Measurements from ENCODE around the gene TRIP6. TPM values are rescaled to one million over a fixed set of nuclear protein-coding genes. Genes with fewer than 3 reads are reported as not detected.

Gene TRIP6
- total RNA-seq, 1 donor from 2014 or later: 112 TPM

DNA sequence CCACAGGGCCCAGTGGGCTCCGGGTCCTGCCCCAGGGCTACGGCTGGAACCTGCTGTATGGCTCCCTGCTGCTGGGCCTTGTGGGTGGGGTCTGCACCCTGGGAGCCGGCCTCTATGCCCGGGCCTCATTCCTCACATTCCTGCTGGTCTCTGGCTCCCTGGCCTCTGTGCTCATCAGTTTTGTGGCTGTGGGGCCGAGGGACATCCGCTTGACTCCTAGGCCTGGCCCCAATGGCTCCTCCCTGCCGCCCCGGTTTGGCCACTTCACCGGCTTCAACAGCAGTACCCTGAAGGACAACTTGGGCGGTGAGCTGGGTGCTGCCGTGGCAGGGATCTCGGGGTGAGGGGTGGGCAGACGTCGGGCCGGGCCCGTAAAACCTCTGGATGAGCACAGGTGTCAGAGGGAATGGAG is 10.3 kb upstream of the TRIP6 start:
- no peak overlapping the region for H3K4me3 ChIP-seq (ENCODE audit: low read depth, low read length)
- TF ChIP-seq, protein P1, sequence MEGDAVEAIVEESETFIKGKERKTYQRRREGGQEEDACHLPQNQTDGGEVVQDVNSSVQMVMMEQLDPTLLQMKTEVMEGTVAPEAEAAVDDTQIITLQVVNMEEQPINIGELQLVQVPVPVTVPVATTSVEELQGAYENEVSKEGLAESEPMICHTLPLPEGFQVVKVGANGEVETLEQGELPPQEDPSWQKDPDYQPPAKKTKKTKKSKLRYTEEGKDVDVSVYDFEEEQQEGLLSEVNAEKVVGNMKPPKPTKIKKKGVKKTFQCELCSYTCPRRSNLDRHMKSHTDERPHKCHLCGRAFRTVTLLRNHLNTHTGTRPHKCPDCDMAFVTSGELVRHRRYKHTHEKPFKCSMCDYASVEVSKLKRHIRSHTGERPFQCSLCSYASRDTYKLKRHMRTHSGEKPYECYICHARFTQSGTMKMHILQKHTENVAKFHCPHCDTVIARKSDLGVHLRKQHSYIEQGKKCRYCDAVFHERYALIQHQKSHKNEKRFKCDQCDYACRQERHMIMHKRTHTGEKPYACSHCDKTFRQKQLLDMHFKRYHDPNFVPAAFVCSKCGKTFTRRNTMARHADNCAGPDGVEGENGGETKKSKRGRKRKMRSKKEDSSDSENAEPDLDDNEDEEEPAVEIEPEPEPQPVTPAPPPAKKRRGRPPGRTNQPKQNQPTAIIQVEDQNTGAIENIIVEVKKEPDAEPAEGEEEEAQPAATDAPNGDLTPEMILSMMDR (conservative IDR thresholded peaks at IDR 0.05; ENCODE audit: low read depth, low read length): no peak
- DNase-seq (ENCODE audit: low read depth): no peak

GRCh38 chr7:100859856-100860255 is 7.3 kb upstream of the TRIP6 start:
- H3K4me3 ChIP-seq (ENCODE audit: low read depth, low read length): no peak overlapping the region
- DNase-seq (ENCODE audit: low read depth): no peak
- TF ChIP-seq, protein P1 (conservative IDR thresholded peaks at IDR 0.05; ENCODE audit: low read depth, low read length): no peak

DNA sequence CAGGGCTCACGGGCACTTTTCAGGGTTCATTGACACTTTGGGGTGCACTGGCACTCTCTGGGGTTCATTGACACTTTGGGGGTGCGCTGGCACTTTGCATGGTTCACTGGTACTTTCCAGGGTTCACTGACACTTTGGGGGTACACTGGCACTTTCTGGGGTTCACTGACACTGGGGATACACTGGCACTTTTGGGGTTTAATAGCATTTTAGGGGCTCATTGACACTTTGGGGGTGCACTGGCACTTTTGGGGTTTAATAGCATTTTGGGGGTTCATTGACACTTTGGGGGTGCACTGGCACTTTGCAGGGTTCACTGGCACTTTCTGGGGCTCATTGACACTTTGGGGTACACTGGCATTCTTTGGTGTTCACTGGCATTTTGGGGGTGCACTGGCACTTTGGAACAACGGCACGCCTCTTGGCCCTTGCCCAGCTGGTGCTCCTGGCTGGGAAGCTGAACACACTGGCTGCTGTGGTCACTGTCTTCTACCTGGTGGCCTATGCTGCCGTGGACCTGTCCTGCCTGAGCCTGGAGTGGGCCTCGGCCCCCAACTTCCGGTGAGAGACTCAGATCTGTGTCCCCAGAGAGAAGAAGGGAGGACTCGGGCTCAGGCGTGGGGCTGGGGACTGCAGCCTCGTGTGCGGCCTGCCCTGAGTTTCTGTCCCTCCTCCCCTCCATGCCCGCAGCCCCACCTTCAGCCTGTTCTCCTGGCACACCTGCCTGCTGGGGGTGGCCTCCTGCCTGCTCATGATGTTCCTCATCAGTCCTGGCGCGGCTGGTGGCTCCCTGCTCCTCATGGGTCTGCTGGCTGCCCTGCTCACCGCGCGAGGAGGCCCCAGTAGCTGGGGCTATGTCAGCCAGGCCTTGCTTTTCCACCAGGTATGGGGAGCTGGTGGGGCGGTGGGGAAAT is 6.2 kb upstream of the TRIP6 start:
- no peak overlapping the region for H3K4me3 ChIP-seq (ENCODE audit: low read depth, low read length)
- DNase-seq (ENCODE audit: low read depth): no peak
- TF ChIP-seq, protein P1 (conservative IDR thresholded peaks at IDR 0.05; ENCODE audit: low read depth, low read length): no peak

DNA sequence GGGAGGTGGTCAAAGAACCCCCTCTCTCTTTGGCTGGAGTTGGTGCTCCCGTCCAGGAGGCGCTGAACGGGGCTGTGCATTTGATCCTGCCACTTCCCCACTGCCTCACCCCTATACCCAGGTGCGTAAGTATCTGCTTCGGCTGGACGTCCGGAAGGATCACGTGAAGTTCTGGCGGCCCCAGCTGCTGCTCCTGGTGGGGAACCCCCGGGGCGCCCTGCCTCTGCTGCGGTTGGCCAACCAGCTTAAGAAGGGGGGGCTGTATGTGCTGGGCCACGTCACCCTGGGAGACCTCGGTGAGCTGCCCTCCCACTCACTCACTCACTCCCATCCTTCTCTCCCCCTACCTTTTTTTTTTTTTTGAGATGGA is 5.6 kb upstream of the TRIP6 start:
- H3K4me3 ChIP-seq (ENCODE audit: low read depth, low read length): no peak overlapping the region
- TF ChIP-seq, protein P1 (conservative IDR thresholded peaks at IDR 0.05; ENCODE audit: low read depth, low read length): no peak

GRCh38 chr7:100863406-100863950 is 3.7 kb upstream of the TRIP6 start:
- no peak for DNase-seq (ENCODE audit: low read depth)
- TF ChIP-seq, protein P1 (conservative IDR thresholded peaks at IDR 0.05; ENCODE audit: low read depth, low read length): no peak
- no peak overlapping the region for H3K4me3 ChIP-seq (ENCODE audit: low read depth, low read length)

More for the DNA sequence above, 5.6 kb upstream of the TRIP6 start:
- no peak for DNase-seq (ENCODE audit: low read depth)

GRCh38 chr7:100864263-100864845 is 2.8 kb upstream of the TRIP6 start:
- TF ChIP-seq, protein P1 (conservative IDR thresholded peaks at IDR 0.05; ENCODE audit: low read depth, low read length): no peak
- no peak for DNase-seq (ENCODE audit: low read depth)
- H3K4me3 ChIP-seq (ENCODE audit: low read depth, low read length): no peak overlapping the region

Measured in epithelial cell of proximal tubule (primary cell).